HG03097 (cell line): ENCODE results near the gene CBLN3.

Experiments
- ATAC-seq: cut with Tn5 transposase; IDR thresholded peaks from one replicate; pipeline ENCODE4 v1.9.1; 2021; ENCODE audit not compliant: unreplicated experiment, low FRiP score

The CBLN3 gene

DNA sequence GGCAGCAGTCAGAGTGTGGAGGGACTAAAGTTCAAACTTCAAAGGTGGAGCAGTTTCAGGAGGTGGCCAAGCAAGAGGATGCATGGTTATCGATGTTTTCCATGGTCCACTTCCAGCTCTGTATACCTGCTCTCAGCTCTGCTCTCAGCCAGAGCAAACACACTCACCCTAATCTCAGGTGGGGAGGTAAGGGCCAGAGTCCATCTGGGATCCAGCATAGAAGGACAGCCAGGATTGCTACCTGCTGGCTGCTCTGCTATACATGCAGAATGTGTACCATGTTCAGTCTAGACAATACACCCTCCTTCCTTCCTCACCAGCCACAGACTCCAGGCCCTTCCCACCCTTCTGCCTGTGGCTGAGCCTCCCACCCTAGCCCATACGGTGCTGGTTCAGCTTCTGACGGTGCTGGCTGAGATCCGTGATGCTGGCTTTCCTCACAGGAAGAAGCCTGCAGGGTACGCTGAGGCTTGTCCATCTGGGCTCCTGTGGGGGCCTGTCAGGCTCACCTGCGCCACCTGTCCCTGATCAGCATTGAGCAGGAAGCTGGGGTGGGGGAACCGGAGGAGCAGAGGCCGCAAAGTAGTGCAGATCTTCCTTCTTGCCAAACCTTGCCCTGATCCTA lies 2.4 kb downstream of the CBLN3 start:
- no peak for ATAC-seq

DNA sequence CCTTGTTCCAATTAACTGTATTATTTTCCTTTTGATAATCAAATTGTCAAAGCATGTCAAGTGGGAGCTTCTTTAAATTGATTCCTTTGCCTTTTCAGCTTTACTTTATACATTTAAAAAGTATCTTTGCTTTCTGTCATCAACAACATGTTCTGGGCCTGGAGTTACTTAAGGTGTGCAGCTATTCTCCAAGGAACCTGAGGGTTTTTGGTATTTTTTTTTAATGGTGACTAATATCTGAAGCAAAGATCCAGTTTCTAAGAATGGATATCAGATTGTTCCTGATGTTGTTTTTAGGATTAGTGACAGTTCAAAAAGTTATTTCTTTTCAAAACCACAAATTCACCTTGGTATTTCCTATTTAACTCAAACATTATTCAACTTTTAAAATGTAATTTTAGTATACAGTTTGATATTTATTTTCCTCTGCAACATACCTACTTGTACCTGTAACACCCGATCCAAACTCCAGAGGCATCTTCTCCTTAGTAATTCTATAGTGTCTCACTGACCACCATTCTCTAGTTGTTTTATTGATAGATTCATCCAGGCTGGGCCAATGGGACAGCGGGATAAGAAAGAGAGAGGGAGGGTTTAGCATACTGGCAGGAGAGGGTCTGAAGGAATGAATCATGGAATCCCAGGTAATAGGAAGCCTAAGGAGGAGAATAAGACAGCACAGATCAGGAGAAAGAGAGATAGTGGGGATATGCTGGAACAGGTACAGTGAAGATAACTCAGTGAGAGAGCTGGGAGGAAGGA lies 3.1 kb downstream of the CBLN3 start:
- ATAC-seq, result no peak

DNA sequence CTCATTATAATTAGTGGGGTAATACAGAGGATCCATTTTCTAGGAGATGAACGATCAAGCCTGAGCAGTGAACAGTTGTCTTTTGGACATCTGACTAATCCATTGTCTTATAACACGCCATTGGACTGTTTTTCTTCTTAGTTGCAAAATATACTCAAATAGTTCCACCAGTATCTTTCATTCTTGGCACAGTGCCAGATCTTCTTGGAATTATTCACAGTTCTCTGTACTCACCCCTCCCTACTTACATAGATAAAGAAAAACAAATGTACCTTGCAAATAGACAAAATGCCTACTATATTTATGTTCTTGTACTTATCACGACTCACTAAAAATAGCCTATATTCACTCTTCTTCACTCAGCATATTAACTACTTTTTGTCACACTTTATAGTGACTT lies 3.8 kb downstream of the CBLN3 start:
- no peak for ATAC-seq

DNA sequence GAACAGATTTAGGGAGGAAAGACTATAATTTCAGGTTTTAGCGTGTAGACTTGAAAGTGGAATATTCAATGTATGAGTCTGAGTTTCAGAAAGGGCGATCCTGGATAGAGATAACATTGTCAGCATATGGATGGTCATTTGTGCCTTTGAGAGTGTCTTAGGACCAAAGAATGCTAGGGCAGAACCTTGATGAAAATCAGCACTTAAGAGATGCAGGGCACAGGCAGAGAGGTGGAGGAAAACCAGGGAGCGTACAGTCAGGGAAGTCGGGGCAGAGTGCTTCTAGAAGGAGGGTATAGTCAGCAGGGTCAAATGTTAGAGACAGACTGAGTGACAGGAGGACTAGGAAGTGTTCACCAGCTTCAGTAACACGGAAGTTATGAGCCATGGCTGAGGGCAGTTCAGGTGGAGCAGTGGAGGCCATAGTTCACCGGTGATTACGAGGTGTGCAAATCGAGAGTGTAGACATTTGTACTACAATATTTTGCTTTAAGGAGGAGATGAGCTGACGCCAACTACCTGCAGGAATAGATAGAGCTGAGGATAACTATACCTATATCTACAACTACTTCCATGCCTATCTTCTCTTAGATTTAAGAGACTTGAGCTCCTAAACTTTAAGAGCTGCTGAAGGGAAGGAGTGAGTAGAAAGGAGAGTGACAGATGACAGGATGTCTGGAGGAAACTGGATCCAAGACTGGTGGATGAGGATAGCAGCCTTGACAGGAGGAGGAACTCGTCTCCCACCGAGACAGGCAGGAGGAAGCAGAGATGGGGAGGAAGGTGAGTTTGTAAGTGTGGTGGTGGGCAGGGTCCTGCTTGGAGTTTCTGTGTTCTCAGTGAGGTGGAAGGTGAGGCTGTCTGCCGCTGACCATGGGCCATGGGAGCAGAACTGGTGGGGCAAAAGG lies 6.5 kb downstream of the CBLN3 start:
- no peak for ATAC-seq

DNA sequence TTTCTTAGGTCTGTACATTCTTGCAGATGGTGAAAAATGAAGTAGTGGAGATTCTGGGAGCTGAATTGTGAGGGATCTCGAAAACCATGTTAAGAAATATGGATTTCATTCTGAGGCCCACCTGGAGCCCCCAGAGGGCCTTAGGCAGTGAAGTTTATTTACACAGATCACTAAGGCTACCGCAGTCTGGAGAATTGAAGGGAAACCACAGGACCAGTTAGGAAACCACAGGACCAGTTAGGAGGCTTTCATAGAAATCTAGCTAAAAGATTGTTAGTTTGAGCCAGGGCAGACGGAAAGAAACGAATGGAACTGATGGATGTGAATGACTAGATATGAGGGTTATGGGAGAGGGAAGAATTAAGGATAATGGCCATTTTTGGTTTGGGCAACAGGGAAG lies 7.2 kb downstream of the CBLN3 start:
- no peak for ATAC-seq

DNA sequence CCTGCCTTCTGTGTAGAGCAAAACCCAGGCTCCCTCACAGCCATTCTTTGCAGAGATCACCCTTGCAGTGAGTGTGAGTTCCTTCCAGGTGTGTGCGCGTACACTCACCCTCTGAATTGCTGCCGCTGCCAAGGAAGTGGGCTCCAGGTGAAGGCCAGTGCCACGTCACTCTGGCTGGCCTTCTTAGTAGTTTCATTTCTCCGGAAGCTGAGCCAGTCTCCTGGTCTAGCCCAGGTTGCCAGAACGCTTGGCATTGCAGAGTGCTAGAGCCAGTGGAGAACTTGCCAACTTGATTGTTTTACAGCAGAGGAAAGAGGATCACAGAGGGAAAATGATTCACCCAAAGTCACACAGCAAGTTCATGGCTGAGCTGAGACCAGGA lies 11.0 kb downstream of the CBLN3 start:
- ATAC-seq, result no peak

DNA sequence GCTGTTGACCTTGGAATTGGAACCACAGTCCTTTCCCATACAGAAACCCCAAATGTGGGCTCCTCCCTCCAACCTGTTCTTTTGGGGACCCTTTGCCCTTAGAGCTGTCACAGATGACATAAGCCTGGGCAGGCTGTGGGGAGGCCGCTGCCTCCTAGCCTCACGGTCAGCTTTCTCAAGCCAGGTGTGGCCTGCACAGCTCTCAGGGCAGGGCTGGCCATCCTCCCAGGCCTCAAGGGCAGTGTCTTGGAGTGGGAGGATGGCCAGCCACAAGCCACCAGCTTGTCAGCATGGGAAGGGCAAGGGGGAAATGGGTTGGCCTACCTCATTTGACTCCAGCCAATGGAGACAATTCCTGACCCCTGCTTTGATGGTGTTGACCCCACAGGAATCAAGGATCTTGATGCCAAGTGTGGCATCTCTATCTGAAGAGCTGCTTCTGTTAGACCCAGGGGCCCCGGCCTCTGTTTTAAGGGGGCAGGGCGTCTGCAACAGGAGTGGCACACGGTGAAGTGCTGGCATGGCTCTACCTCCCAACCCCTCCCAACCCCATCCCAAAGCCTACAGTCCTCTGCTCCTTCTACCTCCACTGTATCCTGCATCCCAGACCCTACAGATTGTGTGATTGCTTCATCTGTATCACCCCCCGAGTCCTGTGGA lies 11.5 kb downstream of the CBLN3 start:
- ATAC-seq, result no peak

DNA sequence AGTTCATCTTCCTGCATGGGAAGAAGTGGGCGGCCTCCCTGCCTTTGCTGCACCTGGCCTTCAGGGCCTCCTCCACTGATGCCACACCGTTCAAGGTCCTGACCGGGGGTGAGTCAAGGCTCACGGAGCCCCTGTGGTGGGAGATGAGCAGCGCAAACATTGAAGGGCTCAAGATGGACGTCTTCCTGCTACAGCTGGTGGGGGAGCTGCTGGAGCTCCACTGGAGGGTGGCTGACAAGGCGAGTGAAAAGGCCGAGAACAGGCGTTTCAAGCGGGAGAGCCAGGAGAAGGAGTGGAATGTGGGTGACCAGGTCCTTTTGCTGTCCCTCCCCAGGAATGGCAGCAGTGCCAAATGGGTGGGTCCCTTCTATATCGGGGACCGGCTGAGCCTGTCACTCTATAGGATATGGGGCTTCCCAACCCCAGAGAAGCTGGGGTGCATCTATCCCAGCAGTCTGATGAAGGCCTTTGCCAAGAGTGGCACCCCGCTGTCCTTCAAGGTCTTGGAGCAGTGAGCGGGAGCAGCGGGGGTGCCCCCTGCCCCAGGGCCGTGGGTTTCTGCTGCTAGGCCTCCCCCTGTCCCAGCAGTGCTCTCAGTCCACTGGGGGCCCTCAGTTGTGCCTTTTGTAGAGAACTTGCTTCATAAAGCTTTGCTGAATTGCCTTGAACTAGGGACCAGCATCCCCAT lies 12.4 kb downstream of the CBLN3 start:
- no peak for ATAC-seq

DNA sequence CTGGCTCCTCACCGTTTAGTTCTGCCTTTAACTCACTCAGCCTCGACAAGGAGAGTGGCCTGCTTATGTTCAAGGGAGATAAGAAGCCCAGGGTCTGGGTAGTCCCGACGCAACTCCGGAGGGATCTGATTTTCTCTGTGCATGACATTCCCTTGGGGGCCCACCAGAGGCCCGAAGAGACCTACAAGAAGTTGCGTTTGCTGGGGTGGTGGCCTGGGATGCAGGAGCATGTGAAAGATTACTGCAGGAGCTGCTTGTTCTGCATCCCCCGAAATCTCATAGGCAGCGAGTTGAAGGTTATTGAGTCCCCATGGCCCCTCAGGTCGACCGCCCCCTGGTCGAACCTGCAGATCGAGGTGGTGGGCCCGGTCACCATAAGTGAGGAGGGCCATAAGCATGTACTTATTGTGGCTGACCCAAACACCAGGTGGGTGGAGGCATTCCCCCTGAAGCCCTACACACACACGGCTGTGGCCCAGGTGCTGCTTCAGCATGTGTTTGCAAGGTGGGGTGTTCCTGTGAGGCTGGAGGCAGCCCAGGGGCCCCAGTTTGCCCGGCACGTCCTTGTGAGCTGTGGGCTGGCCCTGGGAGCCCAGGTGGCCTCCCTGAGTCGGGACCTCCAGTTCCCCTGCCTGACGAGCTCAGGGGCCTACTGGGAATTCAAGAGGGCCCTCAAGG lies 13.1 kb downstream of the CBLN3 start:
- ATAC-seq, result no peak

DNA sequence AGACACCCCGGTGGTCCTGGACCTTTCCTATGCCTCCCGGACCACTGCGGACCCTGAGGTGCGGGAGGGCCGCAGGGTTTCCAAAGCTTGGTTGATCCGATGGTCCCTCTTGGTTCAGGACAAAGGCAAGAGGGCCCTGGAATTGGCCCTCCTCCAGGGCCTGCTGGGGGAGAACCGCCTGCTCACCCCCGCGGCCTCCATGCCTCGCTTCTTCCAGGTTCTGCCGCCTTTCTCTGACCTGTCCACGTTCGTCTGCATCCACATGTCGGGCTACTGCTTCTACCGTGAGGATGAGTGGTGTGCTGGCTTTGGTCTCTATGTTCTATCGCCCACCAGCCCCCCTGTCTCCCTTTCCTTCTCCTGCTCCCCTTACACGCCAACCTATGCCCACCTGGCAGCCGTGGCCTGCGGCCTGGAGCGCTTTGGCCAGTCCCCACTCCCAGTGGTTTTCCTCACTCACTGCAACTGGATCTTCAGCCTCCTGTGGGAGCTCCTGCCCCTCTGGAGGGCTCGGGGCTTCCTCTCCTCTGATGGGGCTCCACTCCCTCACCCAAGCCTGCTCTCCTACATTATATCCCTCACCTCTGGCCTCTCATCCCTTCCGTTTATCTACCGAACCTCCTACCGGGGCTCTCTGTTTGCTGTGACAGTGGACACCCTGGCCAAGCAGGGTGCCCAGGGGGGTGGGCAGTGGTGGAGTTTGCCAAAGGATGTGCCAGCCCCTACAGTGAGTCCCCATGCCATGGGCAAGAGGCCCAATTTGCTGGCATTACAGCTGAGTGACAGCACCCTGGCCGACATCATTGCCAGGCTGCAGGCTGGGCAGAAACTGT lies 13.8 kb downstream of the CBLN3 start:
- no peak for ATAC-seq

DNA sequence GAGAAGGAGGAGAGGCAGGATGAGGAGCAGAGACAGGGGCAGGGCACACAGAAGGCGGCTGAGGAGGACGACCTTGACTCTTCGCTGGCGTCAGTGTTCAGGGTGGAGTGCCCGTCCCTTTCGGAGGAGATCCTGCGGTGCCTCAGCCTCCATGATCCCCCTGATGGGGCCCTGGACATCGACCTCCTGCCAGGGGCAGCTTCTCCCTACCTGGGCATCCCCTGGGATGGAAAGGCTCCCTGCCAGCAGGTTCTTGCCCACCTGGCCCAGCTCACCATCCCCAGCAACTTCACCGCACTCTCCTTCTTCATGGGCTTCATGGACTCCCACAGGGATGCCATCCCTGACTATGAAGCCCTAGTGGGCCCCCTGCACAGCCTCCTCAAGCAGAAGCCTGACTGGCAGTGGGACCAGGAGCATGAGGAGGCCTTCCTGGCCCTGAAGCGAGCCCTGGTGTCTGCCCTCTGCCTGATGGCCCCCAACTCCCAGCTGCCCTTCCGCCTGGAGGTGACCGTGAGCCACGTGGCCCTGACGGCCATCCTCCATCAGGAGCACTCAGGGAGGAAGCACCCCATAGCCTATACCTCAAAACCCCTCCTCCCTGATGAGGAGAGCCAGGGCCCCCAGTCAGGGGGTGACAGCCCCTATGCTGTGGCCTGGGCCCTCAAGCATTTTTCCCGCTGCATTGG lies 14.6 kb downstream of the CBLN3 start:
- ATAC-seq, result no peak

DNA sequence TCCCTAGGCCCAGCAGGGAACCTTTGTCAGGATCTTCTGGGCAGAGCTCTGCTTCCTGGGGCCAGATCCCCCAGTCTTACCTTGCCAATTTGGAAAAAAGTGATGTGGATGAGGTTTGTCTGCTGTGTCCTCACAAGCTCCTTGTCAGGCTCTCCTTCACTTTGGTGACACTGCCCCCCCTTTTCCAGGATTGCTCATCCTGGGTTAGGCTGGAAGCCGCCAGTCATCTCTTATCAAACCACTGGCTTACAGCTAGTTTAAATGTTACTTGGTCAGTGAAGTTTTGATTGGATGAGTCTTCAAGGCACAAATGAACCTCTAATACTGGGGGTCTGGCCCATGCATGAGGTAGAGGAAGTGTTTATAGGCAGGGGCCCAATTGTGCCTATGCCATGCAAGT lies 15.4 kb downstream of the CBLN3 start:
- no peak for ATAC-seq

DNA sequence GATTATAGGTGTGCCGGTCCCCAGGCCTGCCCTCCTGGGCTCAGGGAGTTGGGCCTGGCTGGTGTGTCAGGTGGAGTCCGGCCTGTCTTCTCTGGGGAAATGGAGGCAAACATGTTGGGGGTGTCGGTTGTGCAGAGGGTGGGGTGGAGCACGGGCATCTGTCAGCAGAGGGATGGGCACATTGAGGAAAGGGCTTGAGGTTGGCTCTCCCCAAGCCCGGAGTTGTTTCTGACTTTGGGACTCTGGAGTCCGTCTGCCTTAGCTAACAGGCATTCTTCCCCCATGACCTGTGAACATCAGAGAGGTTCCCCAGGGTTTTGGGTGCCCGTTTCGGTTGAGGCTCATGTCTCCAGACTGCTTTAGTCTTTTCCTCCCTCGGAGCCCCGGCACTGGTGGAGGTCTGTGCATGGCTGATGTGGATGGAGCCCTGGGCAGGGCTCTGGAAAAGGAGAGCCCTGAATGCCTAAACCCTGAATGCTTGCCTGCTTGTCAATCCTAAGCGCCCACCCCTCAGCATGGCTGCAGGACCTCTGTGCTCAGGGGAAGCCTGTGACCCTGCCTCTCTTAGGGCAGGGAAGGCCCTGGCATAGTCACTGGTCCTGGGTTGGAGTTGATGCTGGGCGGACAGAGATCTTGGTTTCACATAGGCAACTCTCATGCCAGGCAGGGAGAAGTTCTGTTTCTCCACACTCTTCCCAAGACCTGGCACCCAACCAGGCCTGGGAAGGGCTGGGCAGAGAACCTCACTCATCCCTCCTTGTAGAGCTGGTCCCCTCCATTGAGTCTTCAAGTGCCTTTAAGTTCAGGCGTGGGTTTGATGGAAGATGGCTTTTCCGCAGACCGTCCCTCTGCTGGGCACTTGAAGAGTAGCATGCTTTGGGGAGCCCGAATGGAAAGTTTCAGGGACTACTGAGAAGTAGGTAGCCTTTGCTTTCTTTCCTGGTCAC lies 17.8 kb downstream of the CBLN3 start:
- no peak for ATAC-seq

DNA sequence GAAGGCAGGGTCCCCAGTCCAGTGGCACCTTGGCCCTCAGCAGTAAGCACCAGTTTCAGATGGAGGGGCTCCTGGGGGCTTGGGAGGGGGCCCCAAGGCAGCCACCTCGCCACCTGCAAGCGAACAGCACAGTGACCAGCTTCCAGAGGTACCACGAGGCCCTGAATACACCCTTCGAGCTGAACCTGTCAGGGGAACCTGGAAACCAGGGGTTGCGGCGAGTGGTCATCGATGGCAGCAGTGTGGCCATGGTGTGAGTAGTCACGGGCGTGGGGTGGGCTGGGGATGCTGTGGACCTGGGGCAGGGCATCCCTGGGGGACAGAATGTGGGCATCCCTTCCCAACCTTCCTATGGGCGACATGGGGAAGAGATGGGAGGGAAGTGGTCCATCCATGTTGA lies 19.5 kb downstream of the CBLN3 start:
- no peak for ATAC-seq

DNA sequence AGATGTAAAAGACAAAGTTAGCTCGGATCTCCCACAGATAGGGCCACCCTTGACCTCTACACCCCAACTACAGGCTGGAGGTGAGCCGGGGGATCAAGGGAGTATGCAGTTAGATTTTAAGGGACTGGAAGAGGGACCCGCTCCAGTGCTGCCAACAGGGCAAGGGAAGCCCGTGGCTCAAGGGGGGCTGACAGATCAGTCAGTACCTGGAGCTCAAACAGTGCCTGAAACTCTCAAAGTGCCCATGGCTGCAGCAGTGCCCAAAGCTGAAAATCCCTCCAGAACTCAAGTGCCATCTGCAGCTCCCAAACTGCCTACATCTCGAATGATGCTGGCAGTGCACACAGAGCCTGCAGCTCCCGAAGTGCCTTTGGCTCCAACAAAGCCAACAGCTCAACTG lies 20.3 kb downstream of the CBLN3 start:
- no peak for ATAC-seq

DNA sequence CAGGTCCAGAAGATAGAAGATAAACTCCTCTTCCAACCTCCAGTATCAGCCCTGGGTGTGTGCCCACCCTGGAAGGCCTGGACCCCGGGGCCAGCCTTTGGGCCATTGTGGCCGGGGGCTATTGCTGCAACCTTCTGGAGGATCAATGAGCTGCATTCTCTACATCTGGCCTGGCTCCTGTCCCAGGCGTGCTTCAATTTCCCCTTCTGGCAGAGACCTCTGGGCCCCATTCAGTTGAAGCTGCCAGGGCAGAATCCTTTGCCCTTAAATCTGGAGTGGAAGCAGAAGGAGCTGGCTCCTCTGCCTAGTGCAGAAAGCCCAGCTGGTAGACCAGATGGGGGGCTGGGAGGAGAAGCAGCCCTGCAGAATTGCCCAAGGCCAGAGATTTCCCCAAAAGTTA lies 20.7 kb downstream of the CBLN3 start:
- no peak for ATAC-seq

DNA sequence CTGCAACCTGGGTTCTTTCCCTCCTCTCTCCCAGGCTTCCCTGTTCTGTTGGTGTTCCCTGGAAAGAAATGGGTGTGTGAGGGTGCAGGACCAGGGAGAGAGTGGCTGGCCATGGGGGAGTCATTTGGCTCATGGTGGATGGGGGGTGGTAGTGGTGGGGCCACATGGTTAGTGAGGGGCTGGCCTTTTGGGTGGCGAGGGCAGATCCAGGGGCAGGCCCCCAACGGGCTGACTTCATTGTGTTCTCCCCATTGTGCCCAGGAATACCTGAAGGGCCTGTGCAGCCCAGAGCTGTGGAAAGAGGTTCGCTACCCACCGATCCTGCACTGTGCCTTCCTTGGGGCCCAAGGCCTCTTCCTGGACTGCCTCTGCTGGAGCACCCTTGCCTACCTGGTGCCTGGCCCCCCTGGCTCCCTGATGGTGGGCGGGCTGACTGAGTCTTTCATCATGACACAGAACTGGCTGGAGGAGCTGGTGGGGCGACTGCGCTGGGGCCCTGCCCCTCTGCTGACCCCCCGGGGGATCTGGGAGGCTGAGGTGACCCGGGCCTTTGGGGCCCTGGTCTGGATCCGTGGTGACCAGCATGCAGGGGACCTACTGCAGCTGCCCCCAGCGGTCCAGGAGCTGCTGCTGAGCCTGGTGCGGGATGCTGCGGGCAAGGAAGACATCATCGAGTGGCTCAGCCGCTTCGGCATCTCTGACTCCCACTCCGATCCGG lies 21.7 kb downstream of the CBLN3 start:
- no peak for ATAC-seq
